Measurements from ENCODE around the gene LRRC61. TPM values are rescaled to one million over a fixed set of nuclear protein-coding genes. Genes with fewer than 3 reads are reported as not detected.
A peak's percentile ranks its signal among the peaks of the same experiment; 100 is the strongest.

Gene LRRC61
- total and polyA plus RNA-seq, 2 of the 13 experiments (the other 11 are each of a cell fraction or from before 2014, with no cell fraction given): 33.0 to 34.8 TPM

GRCh38 chr7:150359622-150360362 is 36.6 kb downstream of the LRRC61 start:
- BruUV-seq (replicated peaks): no TSS peak
- Histone ChIP-seq H4K20me1 (ENCODE audit: insufficient read depth, low read length) (no peaks in the 10 kb centered on the region), H2AFZ (ENCODE audit: low read length) (no peak overlapping the region), H3K27ac (ENCODE audit: extremely low read length, insufficient read depth, low read length) (no peak overlapping the region), H3K79me2 (ENCODE audit: insufficient read depth, low read length) (no peaks in the 10 kb centered on the region), H3K9ac (ENCODE audit: insufficient read depth, low read depth, low read length) (no peak overlapping the region), H3K4me2 (ENCODE audit: low read depth, low read length) (no peak overlapping the region), H3K27me3 (ENCODE audit: control insufficient read depth in 1 of 2, insufficient read depth in 2 of 2, low read length in 2 of 2) (no peaks in the 10 kb centered on the region), H3K4me3 (replicated peaks in 1 of 3; ENCODE audit: insufficient read depth in 1 of 3, low read depth in 2 of 3, low read length in 3 of 3) (no peak overlapping the region), H3K9me3 (ENCODE audit: low read length) (no peaks in the 10 kb centered on the region), H3K4me1 (ENCODE audit: insufficient read depth, low read length) (peaks cover 57% of the 10 kb centered on the region), H3K36me3 (replicated peaks in 1 of 2; ENCODE audit: control insufficient read depth in 1 of 2, insufficient read depth in 2 of 2, low read length in 2 of 2) (no peaks in the 10 kb centered on the region)
- ChIA-PET POLR2A (interaction anchor here (1.3 kb wide), 1 partner anchor 29 kb away, joined by 3 read pairs; no protein-coding TSS in a partner anchor), CTCF (ENCODE audit: low intra/inter-chr PET ratio, low total read pairs) (no interaction called here)
- DNase-seq (ENCODE audit: low spot score) (no peak), ATAC-seq (no peak), FAIRE-seq (peak; percentile 75)
- 0 out of 2 replicates have a peak, but pooled peaks have one; percentile 5 for TF ChIP-seq CREB1 (IDR thresholded peaks at IDR 0.05)
- no peak for TF ChIP-seq CREB1 (CRISPR knock-in tag; IDR thresholded peaks at IDR 0.05)
- TF ChIP-seq RARA (CRISPR knock-in tag; IDR thresholded peaks at IDR 0.05): no peak
- peak; percentile 80 for TF ChIP-seq ZNF646 (CRISPR knock-in tag; IDR thresholded peaks at IDR 0.05)
- peak; percentile 82 for TF ChIP-seq HNRNPL (IDR thresholded peaks at IDR 0.05; ENCODE audit: low read depth, low read length)
- in situ Hi-C loops (cut with HindIII; ENCODE audit: extremely low pct_ligation_motif_present, low pct_unique_long_range_greater_than_20kb) (no loop called here), intact Hi-C loops (cut with micrococcal nuclease; ENCODE audit: unreplicated experiment) (loop anchor here (5.0 to 10.0 kb wide), 2 partner anchors 37 to 75 kb away; partner anchors contain the start of genes ACTR3C and LRRC61)
- 91% methylated on average over 2 of the region's 2 CpGs for WGBS (ENCODE audit: low lambda C conversion rate)

All from HepG2 (cell line).